ENCODE measurements around the gene PLA2G4E. TPM values are rescaled to one million over a fixed set of nuclear protein-coding genes. Genes with fewer than 3 reads are reported as not detected.

The PLA2G4E gene
- total and polyA plus RNA-seq, 9 of the 15 experiments (the other 6 are each of a cell fraction or from before 2014, with no cell fraction given), result 0.03 TPM; not detected in 8

GRCh38 chr15:42001236-42001635, 19.6 kb downstream of the PLA2G4E start:
- no peaks in the 10 kb centered on the region for H3K79me2 ChIP-seq (ENCODE audit: control insufficient read depth, insufficient read depth, low read length)
- intact Hi-C loops (cut with micrococcal nuclease), result no loop called here
- peaks cover 26 to 79% of the 10 kb centered on the region in 2 experiments for H3K27me3 ChIP-seq (ENCODE audit: control insufficient read depth in 2 of 2, insufficient read depth in 2 of 2, low read length in 2 of 2)
- no peaks in the 10 kb centered on the region for H3K4me1 ChIP-seq (replicated peaks in 1 of 2; ENCODE audit: control insufficient read depth in 2 of 2, insufficient read depth in 2 of 2, low read length in 2 of 2)
- ATAC-seq, result no peak
- TF ChIP-seq, protein P1, sequence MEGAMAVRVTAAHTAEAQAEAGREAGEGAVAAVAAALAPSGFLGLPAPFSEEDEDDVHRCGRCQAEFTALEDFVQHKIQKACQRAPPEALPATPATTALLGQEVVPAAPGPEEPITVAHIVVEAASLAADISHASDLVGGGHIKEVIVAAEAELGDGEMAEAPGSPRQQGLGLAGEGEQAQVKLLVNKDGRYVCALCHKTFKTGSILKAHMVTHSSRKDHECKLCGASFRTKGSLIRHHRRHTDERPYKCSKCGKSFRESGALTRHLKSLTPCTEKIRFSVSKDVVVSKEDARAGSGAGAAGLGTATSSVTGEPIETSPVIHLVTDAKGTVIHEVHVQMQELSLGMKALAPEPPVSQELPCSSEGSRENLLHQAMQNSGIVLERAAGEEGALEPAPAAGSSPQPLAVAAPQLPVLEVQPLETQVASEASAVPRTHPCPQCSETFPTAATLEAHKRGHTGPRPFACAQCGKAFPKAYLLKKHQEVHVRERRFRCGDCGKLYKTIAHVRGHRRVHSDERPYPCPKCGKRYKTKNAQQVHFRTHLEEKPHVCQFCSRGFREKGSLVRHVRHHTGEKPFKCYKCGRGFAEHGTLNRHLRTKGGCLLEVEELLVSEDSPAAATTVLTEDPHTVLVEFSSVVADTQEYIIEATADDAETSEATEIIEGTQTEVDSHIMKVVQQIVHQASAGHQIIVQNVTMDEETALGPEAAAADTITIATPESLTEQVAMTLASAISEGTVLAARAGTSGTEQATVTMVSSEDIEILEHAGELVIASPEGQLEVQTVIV (CRISPR knock-in tag; IDR thresholded peaks at IDR 0.05; ENCODE audit: borderline replicate concordance), result no peak
- TF ChIP-seq, protein P2, sequence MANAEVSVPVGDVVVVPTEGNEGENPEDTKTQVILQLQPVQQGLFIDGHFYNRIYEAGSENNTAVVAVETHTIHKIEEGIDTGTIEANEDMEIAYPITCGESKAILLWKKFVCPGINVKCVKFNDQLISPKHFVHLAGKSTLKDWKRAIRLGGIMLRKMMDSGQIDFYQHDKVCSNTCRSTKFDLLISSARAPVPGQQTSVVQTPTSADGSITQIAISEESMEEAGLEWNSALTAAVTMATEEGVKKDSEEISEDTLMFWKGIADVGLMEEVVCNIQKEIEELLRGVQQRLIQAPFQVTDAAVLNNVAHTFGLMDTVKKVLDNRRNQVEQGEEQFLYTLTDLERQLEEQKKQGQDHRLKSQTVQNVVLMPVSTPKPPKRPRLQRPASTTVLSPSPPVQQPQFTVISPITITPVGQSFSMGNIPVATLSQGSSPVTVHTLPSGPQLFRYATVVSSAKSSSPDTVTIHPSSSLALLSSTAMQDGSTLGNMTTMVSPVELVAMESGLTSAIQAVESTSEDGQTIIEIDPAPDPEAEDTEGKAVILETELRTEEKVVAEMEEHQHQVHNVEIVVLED (CRISPR knock-in tag; IDR thresholded peaks at IDR 0.05), result no peak
- TF ChIP-seq ZNF274 (IDR thresholded peaks at IDR 0.05; ENCODE audit: borderline replicate concordance, low read depth, low read length) (no peak), NCOA1 (IDR thresholded peaks at IDR 0.05; ENCODE audit: low read depth) (no peak), ZNF766 (CRISPR knock-in tag; conservative IDR thresholded peaks at IDR 0.05) (no peak), NCOR1 (IDR thresholded peaks at IDR 0.05) (no peak), HIVEP1 (CRISPR knock-in tag; IDR thresholded peaks at IDR 0.05) (no peak)
- TF ChIP-seq, protein P3, sequence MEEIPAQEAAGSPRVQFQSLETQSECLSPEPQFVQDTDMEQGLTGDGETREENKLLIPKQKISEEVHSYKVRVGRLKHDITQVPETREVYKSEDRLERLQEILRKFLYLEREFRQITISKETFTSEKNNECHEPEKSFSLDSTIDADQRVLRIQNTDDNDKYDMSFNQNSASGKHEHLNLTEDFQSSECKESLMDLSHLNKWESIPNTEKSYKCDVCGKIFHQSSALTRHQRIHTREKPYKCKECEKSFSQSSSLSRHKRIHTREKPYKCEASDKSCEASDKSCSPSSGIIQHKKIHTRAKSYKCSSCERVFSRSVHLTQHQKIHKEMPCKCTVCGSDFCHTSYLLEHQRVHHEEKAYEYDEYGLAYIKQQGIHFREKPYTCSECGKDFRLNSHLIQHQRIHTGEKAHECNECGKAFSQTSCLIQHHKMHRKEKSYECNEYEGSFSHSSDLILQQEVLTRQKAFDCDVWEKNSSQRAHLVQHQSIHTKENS (CRISPR knock-in tag; IDR thresholded peaks at IDR 0.05), result no peak
- TF ChIP-seq, protein P4, sequence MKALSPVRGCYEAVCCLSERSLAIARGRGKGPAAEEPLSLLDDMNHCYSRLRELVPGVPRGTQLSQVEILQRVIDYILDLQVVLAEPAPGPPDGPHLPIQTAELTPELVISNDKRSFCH (CRISPR knock-in tag; IDR thresholded peaks at IDR 0.05), result no peak
- TF ChIP-seq, protein P4 (tag; IDR thresholded peaks at IDR 0.05), result no peak
- no peak overlapping the region for H3K27ac ChIP-seq (ENCODE audit: extremely low read depth, low read depth, low read length)
- FAIRE-seq, result no peak
- H3K9me3 ChIP-seq (replicated peaks; ENCODE audit: control insufficient read depth, insufficient read depth, low read depth, low read length), result no peaks in the 10 kb centered on the region
- POLR2A ChIA-PET, result interaction anchor here (0.7 to 1.4 kb wide), 2 partner anchors 11 to 339 kb away, joined by 4 to 6 read pairs; no protein-coding TSS in a partner anchor
- BruUV-seq (replicated peaks), result no TSS peak
- DNase-seq (ENCODE audit: extremely low read depth in 1 of 4, low spot score in 3 of 4), result no peak
- peaks cover 7% of the 10 kb centered on the region; the same call in 1 of the 2 replicates for H4K20me1 ChIP-seq (replicated peaks; ENCODE audit: control insufficient read depth, insufficient read depth, low read length)
- no peak overlapping the region for H3K9ac ChIP-seq (ENCODE audit: insufficient read depth in 1 of 2, low read depth in 2 of 2, low read length in 2 of 2)
- H3K9me1 ChIP-seq (ENCODE audit: control insufficient read depth, insufficient read depth, low read length), result no peaks in the 10 kb centered on the region
- H3K4me3 ChIP-seq, result no peak overlapping the region
- no peak overlapping the region for H2AFZ ChIP-seq (ENCODE audit: low read depth, low read length)
- in situ Hi-C loops (cut with MboI), result no loop called here
- WGBS (ENCODE audit: insufficient coverage, low coverage, missing lambda C conversion rate), result 0% methylated on average over 4 of the region's 4 CpGs
- CTCF ChIA-PET (ENCODE audit: low intra/inter-chr PET ratio), result no interaction called here
- no peaks in the 10 kb centered on the region for H3K36me3 ChIP-seq (ENCODE audit: control insufficient read depth, insufficient read depth, low read length)
- H3K4me2 ChIP-seq (ENCODE audit: insufficient read depth, low read length), result no peak overlapping the region
